DND-41 (cell line): ENCODE measurements around the gene DNLZ.
A peak's percentile ranks its signal among the peaks of the same experiment; 100 is the strongest.

Source experiments
- ATAC-seq: fragments of 200-7000 bp; cut with Tn5 transposase; 3 replicates; pipeline ENCODE4 v1.9.1; 2021; ENCODE audit warnings: low read depth; ENCODE audit not compliant: insufficient read depth
- DNase-seq: peaks from one replicate; pipeline ENCODE4 v3.0.0-alpha.2; 2020
- H2AFZ ChIP-seq: 2 replicates; pipeline ENCODE4 v1.6.0; 2012; ENCODE audit warnings: low read depth, low read length
- H3K27ac ChIP-seq: 2 replicates; pipeline ENCODE4 v1.5.1; 2012; ENCODE audit warnings: low read length, inconsistent platforms
- H3K27me3 ChIP-seq: fragments of 200-600 bp; sonication (generic); 2 replicates; pipeline ENCODE4 v1.6.0; 2012; ENCODE audit warnings: low read length, mild to moderate bottlenecking, inconsistent platforms; ENCODE audit not compliant: insufficient read depth, poor library complexity
- H3K36me3 ChIP-seq: 2 replicates; pipeline ENCODE4 v1.5.1; 2012; ENCODE audit warnings: low read length, inconsistent platforms; ENCODE audit not compliant: insufficient read depth
- H3K4me1 ChIP-seq: 2 replicates; pipeline ENCODE4 v1.5.1; 2012; ENCODE audit warnings: mild to moderate bottlenecking, low read length; ENCODE audit not compliant: insufficient read depth
- H3K4me2 ChIP-seq: 2 replicates; pipeline ENCODE4 v1.6.0; 2012; ENCODE audit warnings: mild to moderate bottlenecking, moderate library complexity, low read length, inconsistent platforms; ENCODE audit not compliant: insufficient read depth
- H3K4me3 ChIP-seq, 2 experiments: fragments of 200-600 bp in 1 of 2; shearing (Covaris generic) in 1 of 2; 2 replicates each; pipeline ENCODE4 v1.5.1; 2012 to 2016; ENCODE audit warnings: inconsistent platforms in 2 of 2, low read length in 2 of 2, mild to moderate bottlenecking in 2 of 2, low read depth in 1 of 2, moderate library complexity in 1 of 2
- H3K79me2 ChIP-seq: 2 replicates; pipeline ENCODE4 v1.6.0; 2012; ENCODE audit warnings: low read length, inconsistent platforms; ENCODE audit not compliant: insufficient read depth
- H3K9ac ChIP-seq: 2 replicates; pipeline ENCODE4 v1.6.0; 2012; ENCODE audit warnings: low read depth, mild to moderate bottlenecking, inconsistent platforms, low read length, moderate library complexity
- H3K9me3 ChIP-seq: 2 replicates; pipeline ENCODE4 v1.5.1; 2012; ENCODE audit warnings: low read length, moderate library complexity, mild to moderate bottlenecking, inconsistent platforms; ENCODE audit not compliant: insufficient read depth, severe bottlenecking
- H4K20me1 ChIP-seq: 2 replicates; pipeline ENCODE4 v1.6.0; 2012; ENCODE audit warnings: low read length; ENCODE audit not compliant: insufficient read depth
- CTCF ChIP-seq: IDR thresholded peaks from 2 replicates; pipeline ENCODE4 v1.5.1; 2012; ENCODE audit warnings: borderline replicate concordance, low read length, moderate library complexity, mild to moderate bottlenecking; ENCODE audit not compliant: poor library complexity, severe bottlenecking; ENCODE audit errors: extremely low read depth
- EZH2 ChIP-seq: IDR thresholded peaks from 3 replicates; pipeline ENCODE4 v1.6.1; 2012; ENCODE audit warnings: borderline replicate concordance, low read depth, mild to moderate bottlenecking, moderate library complexity, low read length, inconsistent platforms; ENCODE audit not compliant: severe bottlenecking

Gene DNLZ

GRCh38 chr9:136314056-136314416 is 49.5 kb downstream of the DNLZ start:
- no peak overlapping the region for H3K9ac ChIP-seq
- peaks cover 11% of the 10 kb centered on the region for H3K9me3 ChIP-seq
- DNase-seq (no peak), ATAC-seq (no peak)
- no peak for TF ChIP-seq CTCF
- no peak for TF ChIP-seq EZH2
- H3K79me2 ChIP-seq = no peaks in the 10 kb centered on the region
- H3K27ac ChIP-seq = no peak overlapping the region
- H3K27me3 ChIP-seq = no peaks in the 10 kb centered on the region
- H3K4me1 ChIP-seq = no peaks in the 10 kb centered on the region
- no peaks in the 10 kb centered on the region for H3K36me3 ChIP-seq
- no peak overlapping the region for H3K4me2 ChIP-seq
- H2AFZ ChIP-seq = no peak overlapping the region
- no peak overlapping the region for H3K4me3 ChIP-seq
- H4K20me1 ChIP-seq = no peaks in the 10 kb centered on the region

- TF ChIP-seq CTCF (no peak), EZH2 (no peak)
Observed at GRCh38 chr9:136313111-136314055, 50.2 kb downstream of the DNLZ start.

DNA sequence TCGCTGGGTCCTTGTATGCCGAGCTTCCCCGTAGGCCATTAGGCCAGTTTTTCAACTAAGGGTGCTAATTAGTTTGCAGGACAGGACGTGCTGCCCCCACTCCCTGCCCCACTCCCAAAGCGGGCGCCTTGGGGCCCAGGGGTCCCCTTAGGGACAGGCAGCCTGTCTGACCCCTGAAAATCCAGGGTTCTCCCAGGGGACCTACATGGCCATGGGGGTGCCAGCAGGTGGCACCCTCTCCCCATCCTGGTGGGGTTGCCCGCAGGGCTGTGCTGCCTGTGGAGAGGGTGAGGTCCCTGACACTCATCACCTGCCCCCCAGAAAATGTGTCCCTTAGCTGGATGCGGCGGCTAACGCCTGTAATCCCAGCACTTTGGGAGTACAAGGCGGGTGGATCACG is 51.1 kb downstream of the DNLZ start:
- Histone ChIP-seq H3K79me2 (no peaks in the 10 kb centered on the region), H3K4me3 (no peak overlapping the region), H3K9ac (no peak overlapping the region), H2AFZ (no peak overlapping the region), H3K4me2 (no peak overlapping the region), H3K4me1 (no peaks in the 10 kb centered on the region; the same call in 1 of the 2 replicates), H3K36me3 (no peaks in the 10 kb centered on the region), H3K27me3 (no peaks in the 10 kb centered on the region), H4K20me1 (peaks cover 2% of the 10 kb centered on the region; the same call in 1 of the 2 replicates), H3K27ac (no peak overlapping the region), H3K9me3 (peaks cover 11% of the 10 kb centered on the region)
- peak; percentile 69 for TF ChIP-seq CTCF
- TF ChIP-seq EZH2 = no peak
- DNase-seq (peak; percentile 45), ATAC-seq (peak; percentile 71)

More at GRCh38 chr9:136313111-136314055, 50.2 kb downstream of the DNLZ start:
- Histone ChIP-seq H2AFZ (no peak overlapping the region), H3K4me1 (no peaks in the 10 kb centered on the region; the same call in 1 of the 2 replicates), H3K36me3 (no peaks in the 10 kb centered on the region), H3K9ac (no peak overlapping the region), H3K4me3 (no peak overlapping the region), H3K4me2 (no peak overlapping the region), H3K27me3 (no peaks in the 10 kb centered on the region), H3K27ac (no peak overlapping the region), H3K9me3 (peaks cover 11% of the 10 kb centered on the region), H4K20me1 (no peaks in the 10 kb centered on the region), H3K79me2 (no peaks in the 10 kb centered on the region)
- DNase-seq (no peak), ATAC-seq (no peak)
